Tibial nerve (tissue), 4 donors: Measurements from ENCODE around the gene LDHB. TPM values are rescaled to one million over a fixed set of nuclear protein-coding genes. Genes with fewer than 3 reads are reported as not detected.
A peak's percentile ranks its signal among the peaks of the same experiment; 100 is the strongest.

ENCODE experiments used
- DNase-seq, 2 donors: peaks; one replicate each; pipeline ENCODE4 v3.0.0-alpha.2; 2019; ENCODE audit warnings: low spot score in 2 of 2
- H3K27ac ChIP-seq, 4 donors: fragments of 200-600 bp; sonication (generic) in 3 of 4; one replicate each; pipeline ENCODE4 v1.5.1; 2017 to 2019; ENCODE audit warnings: mild to moderate bottlenecking in 1 of 4
- H3K27me3 ChIP-seq, 2 donors: fragments of 200-600 bp; sonication (generic) in 1 of 2; one replicate each; pipeline versions ENCODE4 v1.5.1 to v1.6.0; 2017 to 2019
- H3K36me3 ChIP-seq, 3 donors: fragments of 200-600 bp; sonication (generic); one replicate each; pipeline ENCODE4 v1.5.1; 2018 to 2019
- H3K4me1 ChIP-seq, 4 donors: fragments of 200-600 bp; sonication (generic) in 3 of 4; one replicate each; pipeline ENCODE4 v1.5.1; 2017 to 2019
- H3K4me3 ChIP-seq, 4 donors: fragments of 200-600 bp; sonication (generic) in 3 of 4; one replicate each; pipeline ENCODE4 v1.5.1; 2017 to 2019; ENCODE audit warnings: mild to moderate bottlenecking in 1 of 4, moderate library complexity in 1 of 4
- H3K9me3 ChIP-seq, 4 donors: fragments of 200-600 bp; sonication (generic) in 3 of 4; one replicate each; pipeline ENCODE4 v1.5.1; 2017 to 2019
- CTCF ChIP-seq, 5 experiments: fragments of 200-600 bp in 3 of 5; fragments of 450-650 bp in 2 of 5; sonication (generic) in 3 of 5; IDR thresholded peaks; one replicate each; pipeline ENCODE4 v1.5.1; 2016 to 2019; ENCODE audit warnings: antibody characterized with exemption in 5 of 5, mild to moderate bottlenecking in 3 of 5, moderate library complexity in 2 of 5
- EP300 ChIP-seq, 2 donors: sonication (generic); formaldehyde crosslinking; IDR thresholded peaks; one replicate each; pipeline ENCODE4 v1.6.1; 2017; ENCODE audit warnings: antibody characterized with exemption in 2 of 2, mild to moderate bottlenecking in 1 of 2
- POLR2A ChIP-seq, 2 donors: fragments of 450-650 bp; IDR thresholded peaks; one replicate each; pipeline ENCODE4 v1.6.1; 2017; ENCODE audit warnings: antibody characterized with exemption in 2 of 2, mild to moderate bottlenecking in 2 of 2, moderate library complexity in 2 of 2
- WGBS, 2 donors: methylation state at CpG; one replicate each; pipeline ENCODE4 v1.1.5; 2018; 5-methylcytosine and 5-hydroxymethylcytosine counted together
- total RNA-seq, 4 donors: library from RNA; depleted of rRNA; stranded (reverse); fragments of >200 nt; gene quantifications; one replicate each; pipeline ENCODE4 v1.1.0, GENCODE V29; 2016

LDHB gene
- total RNA-seq = 100 to 1,000 TPM; 214 to 283 (median 247) TPM

- Histone ChIP-seq H3K9me3 (no peaks in the 10 kb centered on the region), H3K27me3 (no peaks in the 10 kb centered on the region), H3K4me1 (peaks cover 0 to 30% (median 18%) of the 10 kb centered on the region in 4 donors), H3K36me3 (peaks cover 0 to 18% (median 0%) of the 10 kb centered on the region in 3 donors), H3K27ac (peak within 1 kb of the TSS; percentile 72 to 94 (median 90)), H3K4me3 (peak within 1 kb of the TSS; percentile 61 to 92 (median 84))
- WGBS, 2 donors = 0 to 1% methylated on average over 34 to 40 of the region's 41 CpGs
- TF ChIP-seq POLR2A (IDR thresholded peaks at IDR 0.05) (peak; percentile 84 to 90), CTCF (IDR thresholded peaks at IDR 0.05) (peak in 1 of 5 experiments; percentile 34), EP300 (IDR thresholded peaks at IDR 0.05) (peak; percentile 48 to 96)
- DNase-seq = peak; percentile 91 to 94
Measured at GRCh38 chr12:21657326-21658077, at the start of gene LDHB. Gene LDHB, minus strand, starts transcription at chr12:21657842. Its CDS starts 3,171 bp downstream, at chr12:21654671.

- TF ChIP-seq EP300 (IDR thresholded peaks at IDR 0.05) = no peak
- no peak for TF ChIP-seq CTCF (IDR thresholded peaks at IDR 0.05)
- no peak for TF ChIP-seq POLR2A (IDR thresholded peaks at IDR 0.05)
- WGBS, 2 donors = 92 to 93% methylated on average over 4 of the region's 4 CpGs
- Histone ChIP-seq H3K4me1 (no peaks in the 10 kb centered on the region), H3K4me3 (no peak overlapping the region), H3K27ac (no peak overlapping the region), H3K36me3 (no peaks in the 10 kb centered on the region), H3K9me3 (no peaks in the 10 kb centered on the region), H3K27me3 (no peaks in the 10 kb centered on the region)
- no peak for DNase-seq
Measured at GRCh38 chr12:21704847-21705246, 47.2 kb upstream of the LDHB start.

- Histone ChIP-seq H3K36me3 (no peaks in the 10 kb centered on the region), H3K27me3 (no peaks in the 10 kb centered on the region), H3K27ac (no peak overlapping the region), H3K4me1 (peaks cover 0 to 6% (median 2%) of the 10 kb centered on the region in 4 donors), H3K9me3 (no peaks in the 10 kb centered on the region), H3K4me3 (no peak overlapping the region)
- TF ChIP-seq CTCF (IDR thresholded peaks at IDR 0.05) = no peak
- no peak for TF ChIP-seq POLR2A (IDR thresholded peaks at IDR 0.05)
- TF ChIP-seq EP300 (IDR thresholded peaks at IDR 0.05) = no peak
- no peak for DNase-seq
Measured at GRCh38 chr12:21699851-21700250, 42.2 kb upstream of the LDHB start.

GRCh38 chr12:21697904-21698630, 40.4 kb upstream of the LDHB start:
- no peak overlapping the region for H3K4me3 ChIP-seq
- H3K4me1 ChIP-seq = peaks cover 0 to 6% (median 2%) of the 10 kb centered on the region in 4 donors
- no peaks in the 10 kb centered on the region for H3K36me3 ChIP-seq
- H3K27ac ChIP-seq = no peak overlapping the region
- TF ChIP-seq CTCF (IDR thresholded peaks at IDR 0.05) = peak; percentile 33 to 65 (median 56)
- TF ChIP-seq POLR2A (IDR thresholded peaks at IDR 0.05) = no peak
- peak in 1 of 2 donors; percentile 42 for DNase-seq
- no peaks in the 10 kb centered on the region for H3K9me3 ChIP-seq
- H3K27me3 ChIP-seq = no peaks in the 10 kb centered on the region
- WGBS, 2 donors = 13% methylated on average over 7 of the region's 7 CpGs

- H3K36me3 ChIP-seq = no peaks in the 10 kb centered on the region
- H3K4me3 ChIP-seq = no peak overlapping the region
- H3K27me3 ChIP-seq = no peaks in the 10 kb centered on the region
- H3K9me3 ChIP-seq = peaks cover 0 to 5% (median 0%) of the 10 kb centered on the region in 4 donors
- TF ChIP-seq EP300 (IDR thresholded peaks at IDR 0.05) (no peak), CTCF (IDR thresholded peaks at IDR 0.05) (no peak), POLR2A (IDR thresholded peaks at IDR 0.05) (no peak)
- no peak overlapping the region for H3K27ac ChIP-seq
- peaks cover 0 to 6% (median 2%) of the 10 kb centered on the region in 4 donors for H3K4me1 ChIP-seq
- no peak for DNase-seq
Measured at GRCh38 chr12:21696625-21697024, 39.0 kb upstream of the LDHB start.
